Measurements from ENCODE around the gene DISC1.

Gene DISC1

DNA sequence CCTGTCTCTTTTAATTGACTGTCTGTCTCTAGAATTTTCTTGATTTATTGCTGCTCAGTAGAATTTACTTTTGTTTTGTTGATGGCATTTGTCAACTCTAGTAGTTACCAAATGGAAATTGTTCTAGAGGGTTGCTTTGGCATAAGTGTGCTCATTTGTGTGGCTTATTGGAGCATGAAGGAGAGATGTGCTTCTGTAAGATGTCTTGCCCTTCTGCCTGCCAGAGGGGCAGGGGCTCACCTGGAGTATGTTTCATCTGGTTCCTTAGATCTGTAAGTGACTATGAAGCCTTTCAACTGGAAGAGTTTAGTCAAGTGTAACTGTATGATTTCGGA lies 345.5 kb downstream of the DISC1 start:
- no peak for DNase-seq

DNA sequence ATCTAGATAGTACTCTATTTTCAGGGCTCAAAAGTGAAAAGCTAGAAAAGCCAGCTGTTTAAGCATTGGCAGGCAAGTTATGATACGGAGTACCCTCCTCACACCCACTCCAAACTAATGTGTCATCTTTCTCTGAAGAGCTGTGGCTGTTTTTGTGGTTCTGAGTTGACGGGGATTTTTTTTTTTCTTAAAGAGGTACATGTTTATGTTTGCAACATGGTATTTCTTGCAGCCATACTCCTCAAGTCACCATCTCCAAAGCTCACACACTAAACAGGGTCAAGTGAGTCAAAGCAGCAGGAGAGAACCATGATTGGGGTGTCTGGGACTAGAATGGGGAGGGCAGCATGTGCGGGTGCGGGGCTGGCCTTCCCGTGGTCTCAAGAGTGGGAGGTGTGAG lies 347.2 kb downstream of the DISC1 start:
- DNase-seq: peak; percentile 39

DNA sequence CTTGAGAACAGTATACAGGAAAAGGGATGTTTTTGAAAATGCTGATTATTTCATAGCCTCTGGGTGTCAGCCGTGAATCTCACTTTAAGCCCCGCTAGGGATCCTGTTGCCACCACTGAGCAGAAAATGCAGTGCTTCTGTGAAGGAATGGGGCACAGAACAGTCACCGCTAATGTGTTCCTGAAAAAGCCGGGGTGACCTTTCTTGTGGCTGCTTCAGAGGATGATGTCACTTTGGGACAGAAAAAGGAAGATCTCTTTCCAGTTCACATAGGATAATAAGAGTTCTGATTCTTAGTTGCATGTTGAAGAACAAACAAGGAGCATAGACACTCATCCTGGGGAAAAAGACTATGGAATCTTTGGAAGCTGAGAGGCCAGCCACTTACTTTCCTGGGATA lies 349.6 kb downstream of the DISC1 start:
- DNase-seq: no peak

DNA sequence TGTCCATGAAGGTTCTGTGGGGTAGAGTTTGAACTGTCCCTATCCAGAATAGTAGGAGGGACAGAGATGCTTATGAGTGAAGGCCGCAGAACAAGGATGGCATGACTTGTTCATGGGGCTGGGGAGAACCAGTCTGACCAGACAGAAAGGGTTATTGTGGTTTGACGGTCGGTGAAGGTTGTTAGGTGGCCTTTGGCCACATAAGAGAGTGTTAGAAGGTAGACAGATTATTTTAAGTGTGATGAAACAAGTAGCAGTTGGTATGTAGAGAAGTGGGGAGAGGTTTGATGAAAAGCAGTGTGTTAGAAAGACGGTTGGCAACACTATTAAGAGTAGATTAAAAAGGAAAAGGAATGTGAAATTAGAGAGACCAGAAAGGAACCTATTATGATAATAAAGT lies 355.1 kb downstream of the DISC1 start:
- no peak for DNase-seq

DNA sequence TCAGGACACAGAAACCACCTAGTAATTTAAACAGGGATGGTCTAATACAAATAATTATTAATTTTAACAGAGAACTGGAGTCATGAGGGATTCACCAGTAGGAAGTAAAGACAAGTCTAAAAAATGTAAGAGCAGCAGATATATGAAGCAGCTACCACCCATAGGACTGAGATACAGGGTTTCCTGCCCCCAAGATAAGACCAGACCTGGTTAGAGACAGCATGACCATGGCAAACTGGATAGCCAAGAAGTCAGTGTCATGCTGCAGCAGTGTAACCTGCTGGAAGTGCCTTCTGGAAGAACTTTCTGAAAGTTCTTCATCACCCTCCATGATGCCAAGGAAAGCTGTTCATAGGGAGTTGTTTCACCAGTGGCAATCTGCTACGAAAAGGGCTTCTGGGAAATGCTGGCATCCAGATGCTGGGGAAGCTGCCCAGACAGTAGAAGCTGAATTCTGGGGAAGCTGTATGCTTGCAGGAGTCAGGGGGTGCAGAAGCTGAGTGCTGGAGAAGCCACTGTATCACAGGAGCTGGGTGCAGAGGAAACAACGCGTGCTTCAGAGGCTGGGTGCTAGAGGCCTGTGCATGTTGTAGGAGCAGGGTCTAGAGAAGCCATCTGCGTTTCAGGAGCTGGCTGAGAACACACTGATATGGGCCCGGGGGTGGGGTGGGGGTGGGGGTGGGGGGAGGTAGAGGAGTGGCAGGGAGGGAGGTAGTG lies 356.4 kb downstream of the DISC1 start:
- no peak for DNase-seq

DNA sequence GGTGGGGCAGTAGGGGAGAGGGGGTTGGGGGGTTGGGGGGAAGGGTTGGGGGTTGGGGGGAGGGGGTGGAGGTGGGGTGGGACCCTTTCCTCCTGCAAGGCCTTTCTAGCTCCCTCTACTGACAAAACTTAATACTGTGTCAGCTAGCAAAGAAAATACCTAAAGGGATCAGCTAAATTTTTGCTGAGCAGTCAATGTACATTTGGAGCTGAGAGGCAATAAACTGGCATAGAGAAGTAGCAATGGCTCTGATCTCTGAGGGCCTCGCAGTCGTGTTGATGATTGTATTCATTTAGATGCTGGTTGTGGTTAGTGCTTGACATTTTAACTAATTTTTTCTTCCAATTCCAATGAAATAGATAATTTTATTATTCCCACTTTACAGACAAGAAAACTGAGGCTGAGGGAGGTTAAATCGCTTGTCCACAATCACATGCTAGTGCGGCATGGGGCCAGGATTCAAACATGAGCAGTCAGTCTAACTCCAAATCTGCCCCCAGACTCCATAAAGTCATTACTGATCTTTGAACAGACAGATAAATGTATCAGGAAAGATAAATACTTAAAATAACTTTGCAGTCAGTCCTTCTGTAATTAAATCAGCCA lies 357.1 kb downstream of the DISC1 start:
- no peak for DNase-seq

DNA sequence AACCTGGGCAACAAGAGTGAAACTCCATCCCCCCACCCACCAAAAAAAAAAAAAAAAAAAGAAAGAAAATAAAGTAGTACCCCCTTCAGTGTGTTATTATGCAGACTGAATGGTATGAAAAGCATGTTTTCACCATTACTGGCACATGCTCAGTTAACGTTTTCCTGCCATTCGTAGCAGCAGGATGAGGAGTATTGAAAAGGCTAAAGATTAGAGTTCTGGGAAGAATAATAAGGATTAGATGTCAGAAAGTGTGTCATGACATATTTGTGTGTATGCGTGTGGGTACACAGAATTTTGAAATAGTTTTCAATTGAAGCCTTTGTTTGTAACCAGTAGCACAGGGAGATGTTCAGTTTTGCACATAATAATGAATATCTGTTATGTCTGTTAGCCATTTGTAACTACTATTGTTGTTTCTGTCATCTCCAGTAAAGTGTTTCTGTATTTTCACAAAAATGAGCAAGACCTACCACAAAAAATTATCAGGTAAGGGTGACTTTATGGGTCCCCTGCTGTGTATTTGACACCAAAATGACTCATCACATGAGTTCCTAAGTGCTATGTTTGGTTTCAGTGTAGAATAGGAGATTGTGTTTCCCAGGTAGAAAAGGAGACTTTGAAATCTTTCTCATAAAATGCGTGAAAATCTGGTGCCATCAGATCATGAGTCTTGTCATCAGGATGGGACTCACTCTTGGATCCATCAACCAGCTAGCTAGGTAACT lies 358.9 kb downstream of the DISC1 start:
- no peak for DNase-seq

DNA sequence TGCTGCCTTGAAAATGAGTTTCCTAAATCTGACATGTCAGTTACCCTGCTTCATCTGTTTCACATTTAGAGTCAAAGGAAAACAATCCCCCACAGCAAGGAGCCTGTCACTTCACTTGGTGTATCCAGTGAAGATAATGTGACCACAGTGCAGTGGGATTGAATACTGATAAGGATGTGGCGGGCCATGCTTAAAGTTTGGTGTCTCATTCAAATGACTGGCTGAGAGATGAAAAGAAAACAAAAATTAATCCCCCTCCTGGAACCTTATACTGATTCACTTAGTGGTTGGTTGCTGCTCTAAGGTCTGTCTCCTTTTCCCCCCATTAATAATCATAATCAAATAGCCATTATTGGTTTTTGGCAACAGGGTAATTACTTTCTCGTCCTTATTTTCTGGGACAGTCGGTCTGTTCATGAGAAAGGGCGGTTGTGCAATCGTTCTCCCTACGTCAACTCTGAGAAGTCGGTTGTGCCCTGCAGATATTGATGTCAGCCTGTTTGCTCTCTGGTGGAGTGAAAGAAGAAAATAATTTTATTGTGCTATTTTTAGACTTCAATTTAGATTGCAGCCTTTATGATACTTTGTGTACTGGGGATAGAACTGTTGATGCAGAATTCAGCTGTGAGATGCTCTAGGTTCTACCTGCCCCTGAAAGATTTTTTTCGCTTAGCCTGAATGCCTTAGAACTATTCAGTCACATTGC lies 360.2 kb downstream of the DISC1 start:
- no peak for DNase-seq

DNA sequence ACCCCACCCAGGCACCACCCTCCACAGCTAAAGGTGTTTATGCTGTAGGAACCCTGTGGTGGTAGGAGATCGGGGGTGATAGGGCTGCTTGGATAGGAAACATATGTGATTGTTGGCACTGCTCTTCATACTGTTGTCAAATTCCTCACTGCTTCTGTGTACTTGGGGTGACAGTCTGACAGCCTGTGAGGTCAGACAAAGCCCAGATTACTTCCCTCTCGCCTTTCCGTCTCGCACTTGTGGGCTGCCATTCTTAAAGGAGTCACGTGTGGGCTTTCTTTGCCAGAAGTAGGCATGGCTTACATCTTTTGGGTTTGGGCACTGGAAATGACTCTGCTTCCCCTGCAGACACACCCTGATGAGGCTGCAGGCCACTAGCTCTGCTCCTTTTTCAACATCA lies 363.8 kb downstream of the DISC1 start:
- no peak for DNase-seq

DNA sequence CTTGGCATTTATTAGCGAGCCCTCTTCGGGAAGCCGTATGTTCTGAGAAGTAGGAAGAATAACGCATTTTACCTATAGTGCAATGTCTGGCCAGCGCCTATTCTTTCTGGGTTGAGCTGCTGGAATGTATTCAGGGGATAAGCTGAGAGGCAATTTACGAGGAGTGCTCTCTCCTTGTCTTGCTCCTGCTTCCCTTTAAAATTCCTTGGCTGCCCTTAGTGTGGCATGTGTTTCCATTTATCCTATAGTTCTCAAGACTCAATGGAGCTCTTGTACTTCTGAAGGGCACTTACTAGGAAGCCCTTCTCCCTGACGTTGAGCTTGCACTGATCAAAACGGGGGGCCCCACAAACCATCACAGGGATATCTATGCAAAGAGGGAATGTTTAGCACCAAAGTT lies 364.6 kb downstream of the DISC1 start:
- DNase-seq: no peak

DNA sequence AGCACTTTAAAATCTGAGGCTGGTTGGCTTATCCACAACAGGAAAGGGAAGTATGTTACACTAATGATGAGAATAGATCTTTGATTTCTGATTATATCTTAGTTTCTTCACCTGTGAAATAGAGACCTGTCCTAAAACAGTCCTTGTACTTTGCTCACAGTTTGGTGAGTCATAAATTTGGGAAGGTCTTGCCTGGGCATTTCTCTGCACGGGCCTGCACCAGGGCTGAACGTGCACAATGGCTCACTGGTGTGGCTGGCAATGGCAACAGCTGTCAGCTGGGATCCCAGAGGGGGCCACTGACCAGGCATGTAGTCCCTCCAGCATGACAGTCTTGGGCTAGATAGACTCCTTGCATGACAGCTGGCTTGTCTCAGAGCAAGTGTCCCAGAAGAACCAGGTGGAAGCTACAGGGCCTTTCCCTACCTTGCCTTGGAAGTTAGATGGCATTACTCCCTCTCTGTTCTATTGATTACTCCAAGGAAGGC lies 367.4 kb downstream of the DISC1 start:
- no peak for DNase-seq

DNA sequence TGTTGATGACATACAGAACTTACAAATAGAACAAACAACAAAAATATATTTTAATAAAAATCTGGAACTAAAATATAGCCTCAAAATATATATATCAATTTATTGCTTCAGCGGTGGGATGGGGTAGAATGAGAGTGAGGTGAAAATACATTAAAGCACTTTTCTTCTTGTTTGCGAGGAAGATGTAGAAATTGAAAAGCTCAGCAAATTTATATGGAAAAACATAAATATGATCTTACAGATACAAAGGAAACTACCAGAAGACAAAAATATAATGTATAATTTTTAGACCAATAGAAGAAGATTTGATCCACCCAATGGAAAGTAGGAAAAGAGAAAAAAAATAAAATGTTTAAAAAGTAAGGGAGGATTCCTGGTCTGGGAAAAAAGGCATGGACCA lies 372.2 kb downstream of the DISC1 start:
- no peak for DNase-seq

DNA sequence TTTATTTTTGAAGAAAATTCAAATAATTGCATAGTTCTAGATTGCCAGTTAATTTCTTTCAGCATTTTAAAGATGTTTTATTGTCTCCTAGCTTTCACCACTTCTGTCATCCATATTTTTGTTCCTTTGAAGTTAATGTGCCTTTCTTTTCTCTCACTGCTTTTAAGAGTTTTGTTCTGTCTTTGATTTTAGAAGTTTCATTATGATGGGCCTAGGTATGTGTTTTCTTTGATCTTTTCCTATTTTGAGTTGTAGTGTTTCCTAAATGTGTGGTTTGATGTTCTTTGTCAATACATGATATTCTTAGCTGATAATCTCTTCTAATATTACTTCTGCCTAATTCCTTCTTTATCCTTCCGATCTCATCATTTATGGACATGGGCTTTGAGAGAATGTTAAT lies 378.7 kb downstream of the DISC1 start:
- DNase-seq: no peak

DNA sequence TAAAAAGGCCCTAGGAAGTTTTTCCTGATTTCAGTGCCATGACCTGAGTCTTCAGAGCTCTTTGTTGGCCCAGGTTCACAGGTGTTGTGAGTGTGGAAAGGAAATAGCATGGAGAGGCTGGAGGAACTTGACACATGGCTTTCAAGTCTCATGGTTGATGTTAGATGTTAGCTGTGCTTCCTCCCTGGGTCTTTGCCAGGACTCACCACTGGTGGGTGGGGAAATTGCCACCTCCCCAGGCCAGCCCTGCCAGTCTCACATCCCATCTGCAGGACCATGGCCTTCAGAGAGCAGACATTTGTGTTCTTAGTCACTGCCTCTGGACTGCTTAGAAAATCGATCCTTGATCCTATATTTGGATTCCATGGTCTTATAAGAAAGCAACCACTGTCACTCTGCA lies 383.2 kb downstream of the DISC1 start:
- no peak for DNase-seq

DNA sequence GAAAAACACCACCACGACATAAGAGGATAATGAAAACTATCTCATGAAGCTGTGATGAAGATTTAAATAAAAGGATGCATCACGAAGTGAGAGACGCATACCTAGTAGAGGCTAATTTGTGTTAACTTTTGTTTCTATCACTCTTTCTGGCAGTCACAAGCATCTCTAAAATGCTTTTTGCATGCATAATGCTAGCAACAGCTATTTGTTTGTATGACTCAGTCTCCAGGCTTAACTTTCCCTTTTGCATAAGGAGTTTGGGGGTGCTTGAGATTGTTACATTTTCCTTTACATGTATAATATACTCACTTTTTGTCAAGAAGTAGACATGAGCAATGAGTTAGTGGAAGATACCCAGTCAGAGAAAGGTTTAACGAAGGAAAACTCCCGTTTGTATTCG lies 385.4 kb downstream of the DISC1 start:
- peak; percentile 53 for DNase-seq

DNA sequence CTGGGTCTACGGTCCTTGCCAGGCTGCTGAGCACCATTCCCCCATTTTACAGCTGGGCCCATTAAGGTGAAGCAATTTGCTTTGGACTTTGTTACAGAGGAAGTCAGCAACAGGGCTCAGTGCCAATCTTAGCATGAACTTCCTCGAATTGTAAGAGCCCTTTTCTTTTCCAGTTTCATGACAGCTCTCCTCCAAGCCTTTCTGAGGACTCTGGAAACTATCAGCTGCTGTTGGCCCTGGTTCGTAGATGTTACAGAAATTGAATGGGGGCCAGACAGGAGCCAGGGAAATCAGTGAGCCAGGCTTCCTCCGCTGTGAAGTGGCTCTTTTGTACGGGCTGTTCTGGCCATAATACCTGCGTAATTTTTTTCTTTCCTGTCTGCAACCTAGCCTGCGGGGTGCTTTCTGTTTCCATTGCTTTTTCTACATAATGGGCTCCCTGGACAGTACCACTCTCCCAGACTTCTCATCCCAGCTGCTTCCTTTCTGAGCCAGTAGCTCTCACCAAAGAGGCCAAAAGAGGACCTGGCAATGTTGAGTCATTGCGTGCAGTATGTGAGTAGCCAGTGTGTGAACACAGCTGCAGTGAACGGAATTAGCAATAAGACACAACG lies 386.3 kb downstream of the DISC1 start:
- peak; percentile 57 for DNase-seq

DNA sequence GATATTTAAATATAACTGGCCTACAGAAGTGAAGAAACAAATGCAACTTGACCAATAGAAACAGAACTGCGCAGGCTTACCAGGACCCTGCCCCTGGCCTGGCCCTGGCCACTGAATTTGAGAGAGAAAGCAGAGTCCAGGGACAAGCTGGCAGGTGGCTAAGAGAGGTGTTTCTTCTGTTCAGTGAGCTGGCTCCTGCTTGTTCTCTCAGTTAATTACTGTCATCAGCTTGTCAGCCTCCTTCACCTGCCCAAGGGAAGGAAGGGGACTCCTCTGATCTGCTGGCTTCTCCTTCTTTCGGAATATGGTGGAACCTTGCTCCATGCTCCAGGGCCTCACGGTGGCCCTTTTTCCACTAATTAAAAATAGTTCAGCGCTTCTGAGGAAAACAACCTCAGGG lies 388.4 kb downstream of the DISC1 start:
- no peak for DNase-seq

DNA sequence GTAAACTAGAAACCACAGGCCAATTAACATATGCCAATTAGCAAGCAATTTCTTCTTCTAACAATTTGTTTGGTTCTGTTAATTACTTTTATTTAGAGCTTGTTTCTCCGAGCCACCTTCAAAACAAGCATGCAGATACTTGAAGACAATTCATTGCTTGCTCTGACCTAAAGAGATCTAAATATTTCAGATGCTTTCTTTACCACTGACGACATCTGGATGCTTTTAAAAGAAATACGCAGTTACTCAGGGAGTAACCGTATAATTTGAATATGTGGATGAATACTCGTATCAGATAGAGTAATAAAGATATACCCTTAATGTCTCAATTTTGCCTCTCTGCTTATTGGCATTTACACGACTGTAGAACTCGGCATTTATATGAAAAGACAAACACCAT lies 390.0 kb downstream of the DISC1 start:
- peak; percentile 78 for DNase-seq

DNA sequence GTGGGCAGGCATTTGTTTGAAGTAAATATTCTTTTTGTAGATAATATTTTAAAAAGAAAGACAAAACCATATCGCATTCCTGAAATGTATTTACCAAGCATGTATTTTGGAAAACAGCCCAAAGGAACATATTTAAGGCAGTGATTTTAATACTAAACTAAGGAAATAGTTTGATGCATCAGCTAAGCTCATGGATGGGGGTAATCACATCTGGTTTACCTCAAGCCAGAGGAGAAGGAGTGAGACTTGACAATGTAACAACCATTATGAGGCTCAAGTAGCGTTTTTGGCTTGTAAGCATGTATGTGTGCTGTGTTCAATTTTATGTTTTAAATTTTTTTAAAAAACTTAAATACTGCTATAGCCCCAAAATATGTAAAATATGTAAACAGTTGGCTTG lies 390.5 kb downstream of the DISC1 start:
- DNase-seq: peak; percentile 44

DNA sequence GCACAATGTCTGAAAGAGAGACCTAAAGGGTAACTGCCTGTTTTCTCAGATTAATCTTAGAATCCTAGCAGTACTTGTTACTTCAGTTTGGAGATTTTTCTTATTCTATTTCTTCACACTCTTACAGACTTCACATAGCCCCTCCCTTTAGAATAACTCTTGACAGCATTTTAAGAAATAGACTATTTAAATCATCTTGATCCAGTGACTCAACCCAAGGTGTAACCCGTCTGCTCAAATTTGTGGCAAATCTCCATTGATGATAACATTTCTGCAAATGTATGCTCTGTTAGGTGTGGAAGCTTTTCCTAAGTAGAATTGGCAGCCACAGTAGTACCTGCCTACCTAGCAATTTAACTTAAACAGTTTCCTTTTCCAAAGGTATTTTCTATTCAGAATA lies 391.2 kb downstream of the DISC1 start:
- DNase-seq: no peak

DNA sequence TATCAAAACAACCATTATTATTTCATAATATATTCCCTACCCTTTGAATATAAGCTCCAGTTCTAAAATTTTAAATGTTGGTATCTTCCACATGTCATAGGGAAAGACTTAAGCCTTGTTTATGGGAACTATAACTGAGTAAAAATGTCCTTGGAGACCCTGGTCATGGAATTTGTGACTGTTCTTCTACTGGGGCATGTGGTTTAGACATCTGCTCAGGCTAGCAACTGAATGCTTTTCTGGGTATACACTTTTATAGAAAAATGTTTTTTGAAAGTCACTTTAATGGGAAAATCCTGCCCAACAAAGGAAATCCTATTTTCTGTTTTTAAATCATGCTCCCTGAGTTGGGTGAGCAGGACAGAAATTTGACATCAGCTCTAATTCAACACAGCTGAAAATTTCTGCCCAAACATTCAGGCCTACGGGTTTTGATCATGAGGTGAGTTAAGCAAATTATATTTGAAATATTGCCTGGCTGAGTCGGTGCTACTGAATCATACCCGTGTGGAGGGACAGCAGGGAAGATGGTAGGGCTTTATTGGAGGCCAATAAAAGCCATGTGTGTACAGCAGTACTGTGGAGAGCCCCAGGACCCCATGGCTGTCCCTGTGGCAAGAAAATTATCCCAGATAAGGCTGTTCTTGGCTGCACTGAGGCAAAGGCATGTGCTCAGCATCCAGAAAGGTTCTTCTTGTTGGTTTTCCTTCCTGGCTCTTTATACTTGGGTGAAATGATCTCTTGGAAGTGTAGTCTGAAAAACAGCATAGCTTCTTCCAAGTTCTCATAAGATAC lies 391.8 kb downstream of the DISC1 start:
- DNase-seq: peak; percentile 57

DNA sequence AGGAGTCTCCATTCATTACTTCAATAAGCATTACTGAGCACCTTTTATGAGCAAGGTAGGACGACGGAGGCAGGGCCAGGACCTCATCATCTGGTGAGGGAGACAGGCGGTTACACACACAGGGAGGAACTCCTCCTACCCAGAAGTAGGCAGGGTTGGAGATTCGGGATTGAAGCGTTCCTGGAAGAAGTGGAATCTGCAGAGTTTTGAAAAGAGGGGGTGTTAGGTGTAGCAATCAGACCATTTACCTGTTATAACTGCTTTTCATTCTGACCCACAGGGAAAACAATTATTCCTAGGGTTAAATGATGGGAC lies 392.4 kb downstream of the DISC1 start:
- DNase-seq: no peak

DNA sequence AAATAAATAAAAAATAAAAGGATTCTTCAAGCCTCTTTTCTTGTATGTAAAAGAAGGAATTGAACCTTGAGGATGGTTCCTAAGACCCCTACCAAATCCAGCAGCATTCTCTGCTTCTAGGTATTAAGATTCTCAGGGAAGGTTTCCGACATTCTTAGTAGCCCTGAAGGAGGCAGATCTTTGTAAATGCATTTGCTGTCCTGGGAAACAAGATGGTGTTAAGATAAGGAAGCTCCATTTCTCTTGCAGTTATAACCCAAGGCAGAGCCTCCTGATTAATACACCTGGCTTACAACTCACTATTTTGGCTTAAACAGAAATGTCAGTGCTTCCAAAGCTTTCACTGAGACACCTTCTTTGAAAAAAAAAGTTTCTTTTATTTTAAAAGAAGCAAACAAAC lies 393.8 kb downstream of the DISC1 start:
- no peak for DNase-seq

All from fibroblast of skin of right quadriceps (primary cell).